Heart right ventricle (tissue), 16 donors: Measurements from ENCODE around the gene SPTBN4. TPM values are rescaled to one million over a fixed set of nuclear protein-coding genes. Genes with fewer than 3 reads are reported as not detected.
"Not testable (repeated sequence)": the region's sequence is repeated elsewhere in the genome, so short reads cannot be mapped to it uniquely, and the experiment has no call there.

ENCODE experiments used
- ATAC-seq, 8 donors: fragments of 200-7000 bp; cut with Tn5 transposase; one replicate each; pipeline ENCODE4 v1.9.1; 2020; ENCODE audit warnings: mild to moderate bottlenecking in 8 of 8, moderate library complexity in 8 of 8, moderate number of reproducible peaks in 1 of 8
- DNase-seq, 2 donors: peaks; one replicate each; pipeline ENCODE4 v3.0.0-alpha.2; 2020
- H3K27ac ChIP-seq, 10 donors: fragments of 200-600 bp; sonication (generic) in 2 of 10; one replicate each; pipeline versions ENCODE4 v1.5.0 to v1.8.0; 2020 to 2022; ENCODE audit warnings: mild to moderate bottlenecking in 3 of 10
- H3K27me3 ChIP-seq, 7 donors: fragments of 200-600 bp; one replicate each; pipeline ENCODE4 v1.8.0; 2021 to 2022; ENCODE audit warnings: mild to moderate bottlenecking in 2 of 7
- H3K36me3 ChIP-seq, 9 donors: fragments of 200-600 bp; sonication (generic) in 1 of 9; one replicate each; pipeline versions ENCODE4 v1.5.0 to v1.8.0; 2020 to 2022; ENCODE audit warnings: mild to moderate bottlenecking in 2 of 9
- H3K4me1 ChIP-seq, 9 donors: fragments of 200-600 bp; sonication (generic) in 1 of 9; one replicate each; pipeline versions ENCODE4 v1.5.0 to v1.8.0; 2020 to 2022; ENCODE audit warnings: mild to moderate bottlenecking in 4 of 9
- H3K4me3 ChIP-seq, 10 donors: fragments of 200-600 bp; sonication (generic) in 2 of 10; one replicate each; pipeline versions ENCODE4 v1.5.0 to v1.8.0; 2020 to 2022; ENCODE audit warnings: mild to moderate bottlenecking in 7 of 10, moderate library complexity in 2 of 10
- H3K9me3 ChIP-seq, 11 donors: fragments of 200-600 bp in 10 of 11; sonication (generic) in 2 of 11; one replicate each; pipeline versions ENCODE4 v1.5.0 to v1.8.0; 2013 to 2022; ENCODE audit warnings: mild to moderate bottlenecking in 2 of 11, control low read depth in 1 of 11, moderate library complexity in 1 of 11
- CTCF ChIP-seq, 9 donors: fragments of 200-600 bp; sonication (generic) in 2 of 9; IDR thresholded peaks; one replicate each; pipeline versions ENCODE4 v1.5.0 to v1.8.0; 2021 to 2022; ENCODE audit warnings: antibody characterized with exemption in 9 of 9, mild to moderate bottlenecking in 5 of 9, moderate library complexity in 1 of 9
- WGBS, 2 donors: extraction: QIAGEN DNeasy Blood & Tissue Kit; methylation state at CpG; one replicate each; pipeline ENCODE4 v1.1.7; 2013; ENCODE audit warnings: inconsistent platforms in 1 of 2; 5-methylcytosine and 5-hydroxymethylcytosine counted together
- intact Hi-C, 10 donors: fragments of 100-400 bp; cut with DNase I; formaldehyde crosslinking; loops; one replicate each; pipeline versions ENCODE4 v1.11.1 to v1.14.2; 2022
- polyA plus RNA-seq, 2 donors: library from polyadenylated mRNA; stranded (reverse); fragments of 200-250 nt; gene quantifications; one replicate each; pipeline ENCODE4 v1.2.3, GENCODE V29; 2013
- total RNA-seq, 10 donors: library from RNA; stranded (reverse); fragmentation: NEBNext Ultra II Directional in 3 of 10; extraction: Animal tissue kit (Norgen Biotek cat#: 25700) in 3 of 10; gene quantifications; one replicate each; pipeline versions ENCODE4 v1.2.1 to v1.2.4, GENCODE V29; 2021 to 2023
- donor health status: Arrhythmogenic right ventricular cardiomyopathy.
- donor health status: ischemic (EF 13 %, LVEDD 7.1; RV severe dilation, severe dysfunction).
- donor health status: healthy with polysubstance abuse.
- donor health status: DM: no; HTN: yes; CAD: no.
- donor health status: DM: no; HTN: no; CAD: no.
- donor health status: ischemic (EF 25% LVEDD 6.9; RV normal size, moderate dysfunction).
- donor health status: ischemic (EF 25% LVEDD 5.7; RV mildly dilated, moderate dysfunction).
- donor health status: healthy.
- donor health status: DM: yes; HTN: yes; CAD: no.
- donor health status: Ischemic cardiomyopathy.
- donor health status: ischemic (EF 35%, LVEDD 5.7; RV mildly dilated, moderate dysfunction).
- donor health status: nonischemic (EF 11% LVEDD 7.7; RV severe dilation, severe dysfunction).
- donor health status: DM: yes; HTN: yes; CAD: no.
- donor health status: PGD.
- donor health status: ischemic (EF 29% LVEDD 5.4; RV normal size, mild dysfunction).
- donor health status: nonischemic (EF 23%, LVEDD 6.1; RV moderate dilation, normal function).

SPTBN4 gene
- total and polyA plus RNA-seq, 12 donors, result 3.0 to 13.8 (median 4.9) TPM

- intact Hi-C loops, result no loop called here
- no peak for DNase-seq
Observed at GRCh38 chr19:40457953-40458596, 8.7 kb upstream of the SPTBN4 start.

GRCh38 chr19:40458597-40458974 is 8.2 kb upstream of the SPTBN4 start:
- Histone ChIP-seq H3K36me3 (peaks cover 0 to 47% (median 4%) of the 10 kb centered on the region in 9 donors), H3K27me3 (no peaks in the 10 kb centered on the region), H3K27ac (no peak overlapping the region), H3K4me3 (no peak overlapping the region), H3K4me1 (peaks cover 0 to 22% (median under 1%) of the 10 kb centered on the region in 9 donors), H3K9me3 (no peaks in the 10 kb centered on the region)
- 96% methylated on average over 3 of the region's 3 CpGs for WGBS, 2 donors
- DNase-seq, result no peak
- TF ChIP-seq CTCF (IDR thresholded peaks at IDR 0.05), result no peak
- no peak for ATAC-seq
- intact Hi-C loops, result no loop called here

More at GRCh38 chr19:40457953-40458596, 8.7 kb upstream of the SPTBN4 start:
- Histone ChIP-seq H3K9me3 (no peaks in the 10 kb centered on the region), H3K27me3 (no peaks in the 10 kb centered on the region), H3K4me1 (peaks cover 0 to 18% (median 0%) of the 10 kb centered on the region in 9 donors), H3K27ac (no peak overlapping the region), H3K36me3 (peaks cover 0 to 47% (median 4%) of the 10 kb centered on the region in 9 donors), H3K4me3 (no peak overlapping the region)
- 85 to 92% methylated on average over 18 to 27 of the region's 27 CpGs for WGBS, 2 donors
- TF ChIP-seq CTCF (IDR thresholded peaks at IDR 0.05), result no peak
- ATAC-seq, result peak in 2 of 8 donors; percentile 14 to 24

DNA sequence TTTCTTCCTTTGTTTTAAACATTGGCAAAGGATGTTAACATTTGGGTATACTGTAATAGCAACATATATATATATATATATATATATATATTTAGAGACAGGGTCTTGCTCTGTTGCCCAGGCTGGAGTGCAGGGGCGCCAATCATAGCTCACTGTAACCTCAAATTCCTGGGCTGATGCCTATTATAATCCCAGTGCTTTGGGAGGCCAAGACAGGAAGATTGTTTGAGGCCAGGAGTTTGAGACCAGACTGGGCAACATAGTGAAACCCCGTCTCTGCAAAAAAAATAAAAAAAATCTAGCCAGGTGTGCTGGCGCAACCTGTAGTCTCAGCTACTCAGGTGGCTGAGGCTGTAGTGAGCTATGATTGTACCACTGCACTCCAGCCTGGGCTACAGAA is 6.6 kb upstream of the SPTBN4 start:
- Histone ChIP-seq H3K9me3 (no peaks in the 10 kb centered on the region), H3K4me3 (no peak overlapping the region), H3K27ac (no peak overlapping the region), H3K4me1 (peaks cover 6 to 38% (median 14%) of the 10 kb centered on the region in 9 donors), H3K36me3 (peaks cover 0 to 38% (median 4%) of the 10 kb centered on the region in 9 donors), H3K27me3 (no peaks in the 10 kb centered on the region)
- no peak for TF ChIP-seq CTCF (IDR thresholded peaks at IDR 0.05)
- intact Hi-C loops, result loop anchor here in 5 of 10 donors (5.0 to 10.0 kb wide), 4 partner anchors 65 to 175 kb away; no protein-coding TSS in a partner anchor
- no peak for ATAC-seq
- DNase-seq, result no peak
- 94 to 96% methylated on average over 3 of the region's 3 CpGs for WGBS, 2 donors

GRCh38 chr19:40461669-40462221 is 5.1 kb upstream of the SPTBN4 start:
- intact Hi-C loops, result loop anchor here in 5 of 10 donors (5.0 to 10.0 kb wide), 4 partner anchors 63 to 173 kb away; no protein-coding TSS in a partner anchor
- peak overlapping the region in 2 of 10 donors; percentile 31 to 72 for H3K27ac ChIP-seq

GRCh38 chr19:40463587-40464037 is 3.2 kb upstream of the SPTBN4 start:
- intact Hi-C loops, result loop anchor here in 6 of 10 donors (1.0 to 10.0 kb wide), 9 partner anchors 19 to 171 kb away; partner anchors contain the start of gene SERTAD3 (in 1 of the 6)
- H3K9me3 ChIP-seq, DNase-seq, ATAC-seq, H3K36me3 ChIP-seq: not testable (repeated sequence)
- Histone ChIP-seq H3K4me3 (peak overlapping the region in 2 of 10 donors; percentile 13 to 83), H3K27ac (peak overlapping the region in 7 of 10 donors; percentile 23 to 94 (median 88)), H3K4me1 (peaks cover 6 to 53% (median 26%) of the 10 kb centered on the region in 9 donors), H3K27me3 (peaks cover 0 to 23% (median 0%) of the 10 kb centered on the region in 7 donors)
- WGBS, 2 donors, result 70 to 72% methylated on average over 12 of the region's 12 CpGs

More at GRCh38 chr19:40461669-40462221, 5.1 kb upstream of the SPTBN4 start:
- H3K36me3 ChIP-seq, result peaks cover 0 to 23% (median 4%) of the 10 kb centered on the region in 9 donors
- no peaks in the 10 kb centered on the region for H3K9me3 ChIP-seq
- DNase-seq (peak in 1 of 2 donors; percentile 27), ATAC-seq (no peak)
- H3K4me3 ChIP-seq, result no peak overlapping the region
- 78 to 85% methylated on average over 7 of the region's 7 CpGs for WGBS, 2 donors
- H3K27me3 ChIP-seq, result peaks cover 0 to 6% (median 0%) of the 10 kb centered on the region in 7 donors
- TF ChIP-seq CTCF (IDR thresholded peaks at IDR 0.05), result no peak
- peaks cover 6 to 49% (median 24%) of the 10 kb centered on the region in 9 donors for H3K4me1 ChIP-seq
